MM.1S (cell line): ENCODE measurements around the gene OSBPL10.

Experiments used
- EZH2 ChIP-seq: fragments of 300-600 bp; sonication (generic); optimal IDR thresholded peaks from 2 replicates; pipeline ENCODE3; 2017; ENCODE audit warnings: low read depth, mild to moderate bottlenecking, antibody characterized with exemption, low read length, mixed read lengths
- EZH2phosphoT487 ChIP-seq: fragments of 300-600 bp; sonication (generic); IDR thresholded peaks from 2 replicates; pipeline ENCODE4 v1.6.1; 2018; ENCODE audit warnings: antibody characterized with exemption, low read length
- TF ChIP-seq, protein P1 (sequence below): fragments of 300-600 bp; sonication (generic); IDR thresholded peaks from 2 replicates; pipeline ENCODE4 v1.5.1; 2016; ENCODE audit warnings: antibody characterized with exemption, low read length, mixed read lengths

DNA sequence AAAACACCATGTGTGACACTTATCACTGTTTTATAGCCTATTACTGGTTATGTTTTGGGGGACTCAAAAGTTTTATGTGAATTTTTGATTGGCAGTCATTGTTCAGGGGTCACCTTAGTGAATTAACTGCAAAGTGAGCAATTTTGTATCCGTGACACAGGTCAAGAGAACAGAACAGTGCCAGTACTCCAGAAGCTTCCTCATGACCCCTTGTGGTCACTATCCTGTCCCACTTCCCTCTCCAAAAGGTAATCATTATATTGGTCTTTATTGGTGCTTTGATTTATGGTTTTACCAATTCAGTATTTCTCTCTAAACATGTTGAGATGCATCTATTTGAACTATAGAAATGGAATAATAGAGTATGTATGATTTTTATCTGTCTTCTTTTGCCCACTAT lies 341.2 kb downstream of the OSBPL10 start:
- TF ChIP-seq, protein P1, sequence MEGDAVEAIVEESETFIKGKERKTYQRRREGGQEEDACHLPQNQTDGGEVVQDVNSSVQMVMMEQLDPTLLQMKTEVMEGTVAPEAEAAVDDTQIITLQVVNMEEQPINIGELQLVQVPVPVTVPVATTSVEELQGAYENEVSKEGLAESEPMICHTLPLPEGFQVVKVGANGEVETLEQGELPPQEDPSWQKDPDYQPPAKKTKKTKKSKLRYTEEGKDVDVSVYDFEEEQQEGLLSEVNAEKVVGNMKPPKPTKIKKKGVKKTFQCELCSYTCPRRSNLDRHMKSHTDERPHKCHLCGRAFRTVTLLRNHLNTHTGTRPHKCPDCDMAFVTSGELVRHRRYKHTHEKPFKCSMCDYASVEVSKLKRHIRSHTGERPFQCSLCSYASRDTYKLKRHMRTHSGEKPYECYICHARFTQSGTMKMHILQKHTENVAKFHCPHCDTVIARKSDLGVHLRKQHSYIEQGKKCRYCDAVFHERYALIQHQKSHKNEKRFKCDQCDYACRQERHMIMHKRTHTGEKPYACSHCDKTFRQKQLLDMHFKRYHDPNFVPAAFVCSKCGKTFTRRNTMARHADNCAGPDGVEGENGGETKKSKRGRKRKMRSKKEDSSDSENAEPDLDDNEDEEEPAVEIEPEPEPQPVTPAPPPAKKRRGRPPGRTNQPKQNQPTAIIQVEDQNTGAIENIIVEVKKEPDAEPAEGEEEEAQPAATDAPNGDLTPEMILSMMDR, result no peak
- TF ChIP-seq EZH2phosphoT487 (no peak), EZH2 (no peak)
